HCT116 (cell line): ENCODE results near the gene C12orf50. TPM values are rescaled to one million over a fixed set of nuclear protein-coding genes. Genes with fewer than 3 reads are reported as not detected.

Experiments used
- ATAC-seq: fragments of 200-7000 bp; cut with Tn5 transposase; 2 replicates; pipeline ENCODE4 v1.9.1; 2020; ENCODE audit warnings: mild to moderate bottlenecking, moderate library complexity
- BruUV-seq: library from RNA; stranded (reverse); fragments of 400-500 nt; replicated peaks from 2 replicates; lab custom pipeline; 2021; lab: Mats Ljungman, UMichigan
- CTCF ChIA-PET: fragments of 300-600 bp; sonication (Branson Sonifier 250); formaldehyde crosslinking; loops from one replicate; lab custom pipeline; 2021; ENCODE audit warnings: antibody characterized with exemption; lab: Charles Lee
- POLR2A ChIA-PET: fragments of 300-600, 350-600 bp; sonication (Branson Sonifier 250); formaldehyde crosslinking; loops from one replicate; lab custom pipeline; 2021; ENCODE audit warnings: antibody characterized with exemption; lab: Charles Lee
- RAD21 ChIA-PET, 2 experiments: fragments of 300-600 bp; sonication (Branson Sonifier 250); formaldehyde crosslinking; loops; one replicate each; lab custom pipeline; 2023; ENCODE audit warnings: low total read pairs in 2 of 2; ENCODE audit not compliant: uncharacterized antibody in 2 of 2, unreplicated experiment in 2 of 2, low non-redundant PET in 1 of 2; lab: Charles Lee
- DNase-seq: peaks from one replicate; pipeline ENCODE4 v3.0.0-alpha.2; 2010; ENCODE audit warnings: low read depth, low spot score
- H2AFZ ChIP-seq: fragments of 200-600 bp; shearing (Covaris generic), sonication (generic); 2 replicates; pipeline ENCODE4 v1.6.1; 2017; ENCODE audit warnings: low read depth, mixed run types, mixed read lengths, antibody characterized with exemption, low read length; ENCODE audit not compliant: poor library complexity, severe bottlenecking
- H3K27ac ChIP-seq: 2 replicates; pipeline ENCODE4 v1.5.1; 2012; ENCODE audit warnings: low read depth, low read length
- H3K27me3 ChIP-seq: fragments of 200-600 bp; sonication (generic); 2 replicates; pipeline ENCODE4 v1.6.1; 2016; ENCODE audit warnings: mixed run types, low read length, mixed read lengths; ENCODE audit not compliant: insufficient read depth
- H3K36me3 ChIP-seq, 2 experiments: fragments of 200-500 bp in 1 of 2; fragments of 200-600 bp in 1 of 2; sonication (Bioruptor generic) in 1 of 2; sonication (generic) in 1 of 2; 2 replicates each; pipeline versions ENCODE4 v1.5.1 to v1.6.1; 2014 to 2016; ENCODE audit warnings: low read length in 2 of 2, inconsistent platforms in 1 of 2, mixed read lengths in 1 of 2, mixed run types in 1 of 2; ENCODE audit not compliant: insufficient read depth in 2 of 2, control insufficient read depth in 1 of 2
- H3K4me1 ChIP-seq, 2 experiments: fragments of 200-600 bp in 1 of 2; sonication (generic) in 1 of 2; 2 replicates each; pipeline versions ENCODE4 v1.5.1 to v1.6.1; 2012 to 2017; ENCODE audit warnings: low read length in 2 of 2, inconsistent platforms in 1 of 2, mild to moderate bottlenecking in 1 of 2, mixed read lengths in 1 of 2, mixed run types in 1 of 2, moderate library complexity in 1 of 2; ENCODE audit not compliant: insufficient read depth in 2 of 2, control insufficient read depth in 1 of 2
- H3K4me2 ChIP-seq: fragments of 200-600 bp; sonication (generic); 2 replicates; pipeline ENCODE4 v1.6.1; 2017; ENCODE audit warnings: mixed run types, low read length, mixed read lengths
- H3K4me3 ChIP-seq, 2 experiments: fragments of 200-600 bp in 1 of 2; sonication (generic) in 1 of 2; replicated peaks in 1 of 2; 2 replicates each; pipeline ENCODE4 v1.5.1; 2011 to 2016; ENCODE audit warnings: low read length in 2 of 2, control low read depth in 1 of 2, low read depth in 1 of 2, mild to moderate bottlenecking in 1 of 2, mixed read lengths in 1 of 2, mixed run types in 1 of 2
- H3K79me2 ChIP-seq: fragments of 200-600 bp; sonication (generic); 2 replicates; pipeline ENCODE4 v1.6.1; 2017; ENCODE audit warnings: mild to moderate bottlenecking, mixed run types, low read length, moderate library complexity, mixed read lengths; ENCODE audit not compliant: insufficient read depth
- H3K9ac ChIP-seq: fragments of 200-600 bp; sonication (generic); 2 replicates; pipeline ENCODE4 v1.6.1; 2016; ENCODE audit warnings: low read length, mixed read lengths
- H3K9me2 ChIP-seq: fragments of 200-600 bp; sonication (generic), shearing (Covaris generic); 2 replicates; pipeline ENCODE4 v1.6.1; 2017; ENCODE audit warnings: mixed run types, mild to moderate bottlenecking, moderate library complexity; ENCODE audit not compliant: insufficient read depth
- H3K9me3 ChIP-seq, 2 experiments: fragments of 200-500 bp in 1 of 2; fragments of 200-600 bp in 1 of 2; sonication (Bioruptor generic) in 1 of 2; sonication (generic) in 1 of 2; 2 replicates each; pipeline ENCODE4 v1.6.1; 2014 to 2017; ENCODE audit warnings: low read length in 2 of 2, mixed read lengths in 2 of 2, inconsistent platforms in 1 of 2, low read depth in 1 of 2, mild to moderate bottlenecking in 1 of 2, mixed run types in 1 of 2, moderate library complexity in 1 of 2; ENCODE audit not compliant: control insufficient read depth in 1 of 2, insufficient read depth in 1 of 2
- H4K20me1 ChIP-seq: fragments of 200-600 bp; sonication (generic), shearing (Covaris generic); 2 replicates; pipeline ENCODE4 v1.6.1; 2017; ENCODE audit warnings: mixed run types, mild to moderate bottlenecking, moderate library complexity; ENCODE audit not compliant: insufficient read depth
- CBX3 ChIP-seq: IDR thresholded peaks from 2 replicates; pipeline ENCODE4 v1.6.1; 2012; ENCODE audit warnings: low read depth
- CEBPB ChIP-seq: IDR thresholded peaks from 2 replicates; pipeline ENCODE4 v1.6.1; 2012; ENCODE audit warnings: low read depth
- CTCF ChIP-seq, 3 experiments: fragments of 200-600 bp in 1 of 3; sonication (generic) in 1 of 3; IDR thresholded peaks in 2 of 3; conservative IDR thresholded peaks in 1 of 3; 2 replicates each; pipeline ENCODE4 v1.5.1; 2012 to 2017; ENCODE audit warnings: low read depth in 2 of 3, low read length in 2 of 3, antibody characterized with exemption in 1 of 3, borderline replicate concordance in 1 of 3, control low read depth in 1 of 3, mild to moderate bottlenecking in 1 of 3, mixed read lengths in 1 of 3, mixed run types in 1 of 3, moderate library complexity in 1 of 3; ENCODE audit not compliant: insufficient read depth in 1 of 3
- EGR1 ChIP-seq: IDR thresholded peaks from 2 replicates; pipeline ENCODE4 v1.6.1; 2012; ENCODE audit warnings: low read depth
- EZH2phosphoT487 ChIP-seq: fragments of 200-600 bp; IDR thresholded peaks from 2 replicates; pipeline ENCODE4 v1.6.1; 2018; ENCODE audit warnings: antibody characterized with exemption, borderline replicate concordance
- POLR2A ChIP-seq: IDR thresholded peaks from 2 replicates; pipeline ENCODE4 v1.7.0; 2011; ENCODE audit warnings: borderline replicate concordance; ENCODE audit not compliant: insufficient read depth, insufficient read length; ENCODE audit errors: extremely low read depth
- RAD21 ChIP-seq: IDR thresholded peaks from 2 replicates; pipeline ENCODE4 v1.6.1; 2012; ENCODE audit warnings: low read depth, mild to moderate bottlenecking
- REST ChIP-seq: IDR thresholded peaks from 2 replicates; pipeline ENCODE4 v1.6.1; 2012; ENCODE audit warnings: low read depth
- SIN3A ChIP-seq: IDR thresholded peaks from 2 replicates; pipeline ENCODE4 v1.6.1; 2012; ENCODE audit warnings: low read depth
- SP1 ChIP-seq: IDR thresholded peaks from 2 replicates; pipeline ENCODE4 v1.6.1; 2012; ENCODE audit warnings: low read depth
- SRF ChIP-seq: IDR thresholded peaks from 2 replicates; pipeline ENCODE4 v1.6.1; 2012; ENCODE audit warnings: low read depth
- TCF7L2 ChIP-seq: IDR thresholded peaks from 2 replicates; pipeline ENCODE4 v1.7.0; 2011; ENCODE audit warnings: borderline replicate concordance, inconsistent platforms; ENCODE audit not compliant: insufficient read depth, insufficient read length; ENCODE audit errors: extremely low read depth
- YY1 ChIP-seq: IDR thresholded peaks from 2 replicates; pipeline ENCODE4 v1.6.1; 2011; ENCODE audit warnings: low read length, low read depth, moderate library complexity, mild to moderate bottlenecking; ENCODE audit not compliant: insufficient replicate concordance; ENCODE audit errors: extremely low read depth
- ZFX ChIP-seq: fragments of 450-650 bp; IDR thresholded peaks from 2 replicates; pipeline ENCODE4 v1.6.1; 2017
- intact Hi-C: fragments of 100-400 bp; cut with micrococcal nuclease; formaldehyde crosslinking; loops from 2 replicates; pipeline ENCODE4 v1.10.0; 2022
- total RNA-seq: library from RNA; stranded (reverse); gene quantifications from one replicate; pipeline ENCODE4 v1.2.1, GENCODE V29; 2021; ENCODE audit not compliant: unreplicated experiment
- TF ChIP-seq, protein P1 (sequence below): IDR thresholded peaks from 2 replicates; pipeline ENCODE4 v1.6.1; 2012

C12orf50 gene
- total RNA-seq, 1 experiment from 2014 or later, result not detected

DNA sequence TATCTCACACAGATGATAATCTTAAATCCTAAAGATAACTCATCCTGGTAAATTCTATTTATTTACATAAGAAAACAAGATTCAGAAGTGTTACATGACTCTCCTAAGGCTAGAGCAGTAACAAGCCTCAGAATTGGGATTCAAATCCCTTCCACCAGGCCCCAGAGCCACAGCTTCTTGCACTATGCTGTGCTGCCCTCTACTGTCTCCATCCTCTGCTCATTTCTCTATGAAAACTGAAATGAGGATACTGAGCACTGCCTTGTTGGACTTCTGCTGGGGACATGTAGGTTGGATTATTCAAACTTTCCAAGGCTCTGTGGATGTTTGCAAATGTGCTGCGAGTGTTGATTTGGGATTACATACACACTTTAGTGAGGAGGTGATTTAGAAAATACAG, 23.5 kb upstream of the C12orf50 start:
- Histone ChIP-seq H4K20me1 (no peaks in the 10 kb centered on the region), H3K27me3 (no peaks in the 10 kb centered on the region), H3K79me2 (no peaks in the 10 kb centered on the region), H3K27ac (no peak overlapping the region), H3K9ac (no peak overlapping the region), H3K4me3 (no peak overlapping the region), H3K4me2 (no peak overlapping the region), H2AFZ (no peak overlapping the region), H3K4me1 (no peaks in the 10 kb centered on the region), H3K9me2 (no peaks in the 10 kb centered on the region), H3K9me3 (no peaks in the 10 kb centered on the region), H3K36me3 (peaks cover 5 to 23% of the 10 kb centered on the region in 2 experiments; a peak in 3 of 4 replicates)
- TF ChIP-seq CTCF (IDR thresholded peaks at IDR 0.05 in 2 of 3, conservative IDR thresholded peaks at IDR 0.05 in 1 of 3; ENCODE audit: borderline replicate concordance in 1 of 3, insufficient read depth in 1 of 3, low read depth in 2 of 3, low read length in 2 of 3) (peak; percentile 29 to 71 (median 65); a peak in 5 of 6 replicates), SIN3A (no peak), ZFX (no peak), RAD21 (peak; percentile 73), CEBPB (no peak)
- ChIA-PET CTCF (no interaction called here), RAD21 (no interaction called here), POLR2A (no interaction called here)
- ATAC-seq (peak; percentile 93), DNase-seq (peak; percentile 27)
- intact Hi-C loops, result loop anchor here (2.0 to 5.0 kb wide), 2 partner anchors 58 to 185 kb away; no protein-coding TSS in a partner anchor
- BruUV-seq, result no TSS peak

DNA sequence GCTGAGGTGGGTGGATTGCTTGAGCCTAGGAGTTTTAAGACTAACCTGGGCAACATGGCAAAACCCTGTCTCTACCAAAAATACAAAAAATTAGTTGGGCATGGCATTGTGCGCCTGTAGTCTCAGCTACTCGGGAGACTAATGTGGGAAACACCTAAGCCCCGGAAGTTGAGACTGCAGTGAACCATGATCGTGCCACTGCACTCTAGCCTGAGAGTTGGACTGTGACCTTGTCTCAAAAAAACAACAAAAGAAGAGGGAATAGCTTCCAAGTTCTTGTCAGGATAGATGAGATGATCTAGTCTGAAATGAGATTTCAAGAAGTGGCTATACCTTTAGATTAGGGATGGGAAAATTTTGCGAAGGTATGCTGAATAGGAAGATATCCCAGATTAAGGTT, 14.8 kb upstream of the C12orf50 start:
- intact Hi-C loops, result no loop called here
- Histone ChIP-seq H3K36me3 (peaks cover 50 to 53% of the 10 kb centered on the region in 2 experiments), H3K9me2 (no peaks in the 10 kb centered on the region), H2AFZ (no peak overlapping the region), H3K9me3 (no peaks in the 10 kb centered on the region), H3K4me1 (no peaks in the 10 kb centered on the region), H3K27ac (no peak overlapping the region), H3K4me2 (no peak overlapping the region), H4K20me1 (peaks cover 5% of the 10 kb centered on the region; the same call in 1 of the 2 replicates), H3K79me2 (peaks cover 41% of the 10 kb centered on the region), H3K9ac (no peak overlapping the region), H3K4me3 (no peak overlapping the region), H3K27me3 (no peaks in the 10 kb centered on the region)
- no peak for ATAC-seq
- ChIA-PET POLR2A (no interaction called here), RAD21 (no interaction called here), CTCF (no interaction called here)
- no TSS peak for BruUV-seq
- TF ChIP-seq YY1 (no peak), SP1 (no peak), TCF7L2 (no peak), SRF (no peak), REST (no peak), EGR1 (no peak), POLR2A (no peak), EZH2phosphoT487 (no peak), CBX3 (no peak)
- TF ChIP-seq, protein P1, sequence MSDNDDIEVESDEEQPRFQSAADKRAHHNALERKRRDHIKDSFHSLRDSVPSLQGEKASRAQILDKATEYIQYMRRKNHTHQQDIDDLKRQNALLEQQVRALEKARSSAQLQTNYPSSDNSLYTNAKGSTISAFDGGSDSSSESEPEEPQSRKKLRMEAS, result no peak
- no peak for DNase-seq
